ENCODE measurements around the gene CAPN1.
"Not testable (repeated sequence)": the region's sequence is repeated elsewhere in the genome, so short reads cannot be mapped to it uniquely, and the experiment has no call there.

The CAPN1 gene

DNA sequence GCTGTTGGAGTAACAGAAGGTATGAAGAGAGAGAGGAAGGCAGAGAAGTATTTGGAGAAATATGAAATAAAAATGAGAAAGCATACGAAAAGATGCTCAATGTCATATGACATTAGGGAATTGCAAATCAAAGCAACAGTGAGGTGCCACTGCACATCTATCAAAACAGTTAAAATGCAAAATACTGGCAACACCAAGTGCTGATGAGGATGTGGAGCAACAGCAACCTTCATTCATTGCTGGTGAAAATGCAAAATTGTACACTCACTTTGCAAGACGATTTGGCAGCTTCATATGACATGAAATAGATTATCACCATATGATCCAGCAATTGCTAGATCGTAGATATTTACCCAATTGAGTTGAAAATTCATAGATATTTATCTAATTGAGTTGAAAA is 21.1 kb upstream of the CAPN1 start:
- no peak for DNase-seq

GRCh38 chr11:65163684-65164083 is 18.0 kb upstream of the CAPN1 start:
- no peak for DNase-seq

DNA sequence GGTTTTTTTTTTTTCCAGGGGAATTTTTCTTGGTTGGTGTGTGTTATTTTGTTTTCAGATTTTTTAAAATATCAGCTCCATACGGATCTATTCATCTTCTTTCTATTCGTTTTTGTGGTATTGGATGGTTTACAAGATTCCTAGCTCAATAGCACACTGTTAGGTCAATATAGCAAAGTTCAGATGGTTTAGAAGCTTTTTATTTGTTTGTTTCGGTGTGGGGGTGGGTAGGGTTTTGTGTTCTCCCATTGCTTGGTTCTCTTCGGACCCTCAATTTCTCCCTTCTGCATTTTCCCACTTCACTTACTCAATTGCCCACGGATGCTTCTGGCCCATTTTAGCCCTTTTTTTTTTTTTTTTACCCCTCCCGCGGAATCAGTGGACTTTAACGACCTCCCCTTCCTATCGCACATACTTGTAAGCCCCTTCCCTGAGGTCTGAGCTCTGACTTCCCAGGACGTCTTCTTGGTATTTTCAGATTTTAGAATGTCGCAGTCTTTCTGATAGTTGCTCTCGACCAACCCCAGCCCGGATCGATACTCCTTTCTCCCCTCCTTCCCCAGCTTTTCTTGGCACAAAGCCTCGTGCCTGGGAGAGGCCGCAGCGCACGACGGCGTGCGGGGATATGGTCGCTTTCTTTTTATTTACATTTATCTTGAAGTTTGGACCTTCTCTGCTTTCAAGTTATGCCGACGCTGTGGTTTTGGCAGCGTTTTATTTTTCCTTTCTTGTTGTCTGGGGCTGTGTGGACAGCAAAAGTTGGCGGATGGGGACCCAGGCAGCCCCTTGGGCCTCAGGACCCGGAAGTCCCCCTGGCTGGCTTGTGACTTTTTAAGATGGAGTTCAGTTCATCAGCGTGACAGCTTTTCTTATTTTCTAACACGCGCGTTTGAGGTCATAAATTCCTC is 16.1 kb upstream of the CAPN1 start:
- no peak for DNase-seq

DNA sequence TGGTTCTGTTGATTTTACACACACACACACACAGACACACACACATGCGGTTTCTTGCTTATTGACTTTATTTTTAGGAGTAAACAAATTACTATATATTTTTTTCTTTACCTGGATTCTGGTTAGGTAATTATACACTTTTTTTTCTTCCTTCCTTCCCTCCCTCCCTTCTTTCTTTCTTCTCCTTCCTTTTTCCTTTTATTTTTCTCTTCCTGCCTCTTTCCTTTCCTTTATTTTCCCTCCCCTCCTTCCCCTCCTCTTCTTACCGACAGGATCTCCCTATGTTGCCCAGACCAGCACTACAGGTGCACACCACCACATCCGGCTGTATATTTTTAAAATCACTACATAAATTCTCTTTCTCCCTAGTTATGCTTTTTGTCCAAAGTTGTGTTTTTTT is 14.8 kb upstream of the CAPN1 start:
- no peak for DNase-seq

- DNase-seq = no peak
These were observed 14.1 kb upstream of the CAPN1 start for GRCh38 chr11:65167656-65168055.

GRCh38 chr11:65169164-65169641 is 12.5 kb upstream of the CAPN1 start:
- DNase-seq = no peak

DNA sequence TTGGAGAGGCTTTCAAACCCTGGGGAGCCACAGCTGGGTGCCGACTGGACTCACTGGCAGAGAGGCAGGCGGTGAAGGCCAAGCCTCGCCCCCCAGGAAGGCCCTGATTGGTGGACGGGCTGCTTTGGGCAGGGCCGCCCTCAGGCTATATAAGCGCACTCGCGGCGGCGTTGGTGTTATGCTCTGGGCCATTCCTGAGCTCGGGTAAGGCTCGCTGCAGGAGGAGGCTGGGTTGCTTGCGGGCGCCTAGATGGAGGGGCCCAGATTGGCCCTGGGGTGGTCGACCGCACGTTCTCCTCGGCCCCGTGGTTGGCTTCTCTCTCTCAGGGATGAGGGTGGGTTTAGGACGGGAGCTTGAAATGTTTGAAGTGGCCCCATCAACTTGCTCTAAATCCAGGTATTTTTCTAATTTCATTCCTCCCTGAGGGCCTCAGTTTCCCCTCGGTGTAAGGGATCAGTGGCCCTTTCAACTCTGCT is 11.6 kb upstream of the CAPN1 start, which contains the start of gene SPDYC:
TSS of gene SPDYC (plus strand) at position 176 of the 477 bp plus-strand sequence. CDS start 1,125 bp downstream, outside the sequence.
- DNase-seq = no peak

DNA sequence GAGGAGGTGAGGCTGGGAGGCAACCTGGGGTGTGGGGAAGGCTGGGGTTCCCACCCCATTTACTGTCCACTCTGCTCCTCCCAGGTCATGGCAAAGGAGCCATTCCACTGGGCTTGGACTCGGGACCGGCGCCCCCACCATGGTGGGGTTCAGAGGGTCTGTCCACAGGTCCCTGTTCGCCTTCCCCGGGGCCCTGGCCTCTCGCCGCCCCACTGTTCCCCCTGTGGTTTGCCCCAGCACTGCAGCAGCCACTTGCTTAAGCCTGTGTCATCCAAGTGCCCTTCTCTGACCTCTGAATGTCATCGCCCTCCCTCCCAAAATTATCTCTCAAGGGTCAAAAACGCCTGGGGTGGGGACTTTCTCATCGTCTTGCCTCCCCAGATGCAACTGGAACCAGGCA is 9.1 kb upstream of the CAPN1 start:
- no peak for DNase-seq

- not testable (repeated sequence) for DNase-seq
These were observed 7.1 kb upstream of the CAPN1 start for GRCh38 chr11:65174571-65175010.

GRCh38 chr11:65180877-65181568 is 705 bp upstream of the CAPN1 start:
- peak; percentile 40 to 56 for DNase-seq

GRCh38 chr11:65182258-65183170 is 786 bp downstream of the CAPN1 start:
- DNase-seq = peak; percentile 27 to 65

GRCh38 chr11:65183201-65183891 is 1.6 kb downstream of the CAPN1 start:
- DNase-seq = no peak

DNA sequence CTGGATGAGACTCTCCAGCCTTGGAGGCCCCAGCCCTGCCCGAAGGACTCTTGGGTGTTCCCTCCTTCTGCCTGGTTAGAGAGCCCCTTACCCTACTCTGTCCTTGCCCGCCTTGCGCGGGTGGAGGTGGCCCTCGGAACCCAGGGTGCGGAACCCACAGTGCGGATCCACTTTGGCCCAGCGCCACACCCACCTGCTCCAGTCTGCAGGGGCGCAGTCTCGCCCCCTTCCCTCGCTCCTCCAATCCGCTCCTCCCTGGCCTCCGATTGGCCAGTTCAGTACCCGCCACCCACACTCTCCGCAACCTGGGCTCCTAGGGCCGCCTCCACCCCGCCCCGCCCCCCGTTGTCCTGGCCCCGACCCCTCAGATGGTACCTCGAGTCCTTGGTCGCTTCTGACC is 2.4 kb downstream of the CAPN1 start:
- DNase-seq = no peak

DNA sequence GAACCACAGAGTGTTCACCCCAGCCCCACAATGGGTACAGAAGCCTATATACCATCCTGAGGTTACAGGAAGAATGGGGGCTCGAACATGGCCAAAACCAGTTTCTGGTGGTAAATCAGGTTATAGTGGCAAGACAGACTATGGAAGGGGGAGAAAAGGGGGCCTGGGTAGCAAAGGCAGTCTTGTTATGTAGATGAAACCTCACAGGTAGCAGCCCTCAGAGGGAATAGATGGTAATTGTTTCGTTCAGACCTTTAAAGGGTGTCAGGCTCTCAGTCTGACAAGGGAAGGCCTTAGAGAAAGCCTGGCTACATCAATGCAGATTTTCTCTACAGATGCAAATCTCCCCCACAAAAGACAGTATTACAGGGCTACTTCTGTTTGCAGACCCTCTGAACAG is 3.4 kb downstream of the CAPN1 start:
- DNase-seq = no peak

GRCh38 chr11:65185869-65186341 is 4.2 kb downstream of the CAPN1 start:
- DNase-seq = no peak

GRCh38 chr11:65186701-65187100 is 5.0 kb downstream of the CAPN1 start:
- no peak for DNase-seq

- no peak for DNase-seq
These were observed 5.5 kb downstream of the CAPN1 start for GRCh38 chr11:65187146-65187675.

DNA sequence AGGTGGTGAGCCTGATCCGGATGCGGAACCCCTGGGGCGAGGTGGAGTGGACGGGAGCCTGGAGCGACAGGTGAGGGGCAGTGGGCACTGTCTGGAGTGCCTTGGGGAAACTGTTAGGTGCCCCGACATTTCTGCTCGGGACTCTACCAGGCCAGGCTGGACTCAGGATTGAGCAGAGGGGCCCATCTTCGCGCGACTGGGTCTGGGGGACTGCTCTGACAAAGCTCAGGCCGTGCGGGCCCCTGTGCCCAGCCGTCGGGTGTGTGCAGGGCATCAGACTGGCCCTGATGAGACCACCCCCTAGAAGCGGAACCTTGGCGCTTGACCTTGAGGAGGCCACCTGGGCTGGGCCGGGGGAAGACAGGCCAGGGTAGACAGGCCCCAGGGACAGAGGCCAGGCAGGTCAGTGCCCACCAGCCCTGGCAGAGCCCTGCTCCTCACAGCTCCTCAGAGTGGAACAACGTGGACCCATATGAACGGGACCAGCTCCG is 6.3 kb downstream of the CAPN1 start:
- DNase-seq = no peak

DNA sequence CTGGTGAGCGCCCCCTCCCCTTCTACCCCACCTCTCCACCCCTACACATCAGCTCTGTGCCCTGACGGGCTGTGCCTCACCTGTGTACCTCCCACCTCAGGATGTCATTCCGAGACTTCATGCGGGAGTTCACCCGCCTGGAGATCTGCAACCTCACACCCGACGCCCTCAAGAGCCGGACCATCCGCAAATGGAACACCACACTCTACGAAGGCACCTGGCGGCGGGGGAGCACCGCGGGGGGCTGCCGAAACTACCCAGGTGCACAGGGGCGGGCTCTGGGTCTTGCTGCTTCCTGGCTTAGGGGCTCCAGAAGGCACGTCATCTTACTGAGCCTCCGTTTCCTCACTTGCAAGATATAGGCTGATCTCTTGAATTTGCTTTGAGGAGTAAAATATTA is 6.8 kb downstream of the CAPN1 start:
- no peak for DNase-seq

GRCh38 chr11:65189191-65189590 is 7.5 kb downstream of the CAPN1 start:
- DNase-seq = no peak

DNA sequence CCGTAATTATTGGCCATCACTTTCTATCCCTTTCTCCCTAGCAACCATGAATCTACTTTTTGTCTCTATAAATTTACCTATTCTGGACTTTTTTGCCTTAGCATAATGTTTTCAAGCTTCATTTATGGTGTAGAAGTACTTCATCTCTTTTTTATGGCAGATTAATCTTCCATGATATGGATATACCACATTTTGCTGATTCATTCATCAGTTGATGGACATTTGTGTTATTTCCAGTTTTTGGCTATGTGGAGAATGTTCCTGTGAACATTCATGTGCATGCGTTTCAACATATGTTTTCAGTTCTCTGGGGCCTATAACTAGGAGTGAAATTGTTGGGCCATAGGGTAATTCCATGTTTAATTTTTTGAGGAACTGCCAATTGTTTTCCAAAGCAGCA is 12.8 kb downstream of the CAPN1 start:
- no peak for DNase-seq
